ENCODE measurements around the gene POLR2C.

The POLR2C gene

DNA sequence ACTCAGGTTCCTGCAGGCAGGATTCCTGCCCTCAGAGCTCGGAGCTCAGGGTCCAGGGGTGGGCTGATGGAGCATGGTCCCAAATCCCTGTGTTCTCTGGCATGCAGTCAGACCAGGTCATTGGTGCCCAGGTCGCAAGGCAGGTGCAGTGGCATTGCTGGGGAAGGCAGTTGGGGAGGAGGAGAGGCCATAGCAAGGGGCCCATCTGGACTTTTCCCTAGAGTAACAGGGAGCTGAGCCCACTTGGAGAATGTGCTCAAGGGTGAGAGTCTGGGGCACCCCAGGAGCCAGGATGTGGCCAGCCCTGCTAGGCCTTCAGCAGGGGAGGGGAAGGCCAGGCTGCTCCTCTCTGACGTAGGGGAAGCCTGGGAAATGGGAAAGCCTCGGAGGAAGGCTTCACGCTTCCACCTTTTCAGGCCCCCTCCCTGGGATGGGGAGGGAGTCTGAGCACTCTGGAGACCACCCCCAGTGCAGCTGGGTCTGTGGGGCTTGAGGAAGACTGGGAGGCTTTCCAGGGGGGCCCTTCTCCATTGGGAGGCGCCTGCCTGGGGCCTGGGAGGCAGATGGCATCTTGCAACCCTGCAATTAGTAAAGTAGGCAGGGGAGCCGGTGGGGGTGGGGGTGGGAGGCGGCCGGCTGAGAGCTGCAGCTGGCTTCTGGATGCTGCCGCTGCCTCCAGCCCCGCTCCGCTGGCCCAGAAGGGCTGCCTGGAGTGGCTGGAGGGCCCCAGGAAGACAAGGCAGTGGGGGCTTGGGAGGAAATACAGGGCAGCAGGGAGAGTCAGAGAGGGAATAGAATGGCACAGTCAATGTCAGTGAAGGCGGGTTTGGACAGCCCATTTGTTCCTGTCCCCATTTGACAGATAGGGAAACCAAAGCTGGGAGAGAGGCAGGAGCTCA is 44.9 kb downstream of the POLR2C start:
- Mint-ChIP-seq H3K4me1 (no peaks in the 10 kb centered on the region), H3K27ac (no peak overlapping the region), H3K9me3 (no peaks in the 10 kb centered on the region), H3K4me3 (no peak overlapping the region), H3K27me3 (peaks cover 34% of the 10 kb centered on the region), H3K36me3 (no peaks in the 10 kb centered on the region)
- CTCF ChIA-PET, result interaction anchor here (1.0 to 2.4 kb wide), 2 partner anchors 12 kb away, joined by 4 to 16 read pairs; no protein-coding TSS in a partner anchor
- no peak for DNase-seq

GRCh38 chr16:57508035-57508425 is 45.6 kb downstream of the POLR2C start:
- H3K9me3 Mint-ChIP-seq, result no peaks in the 10 kb centered on the region
- peaks cover 32% of the 10 kb centered on the region for H3K27me3 Mint-ChIP-seq
- no peak for DNase-seq
- no peak overlapping the region for H3K27ac Mint-ChIP-seq
- no peaks in the 10 kb centered on the region for H3K36me3 Mint-ChIP-seq
- no peak overlapping the region for H3K4me3 Mint-ChIP-seq
- CTCF ChIA-PET, result interaction anchor here (2.4 kb wide), 1 partner anchor 11 kb away, joined by 16 read pairs; no protein-coding TSS in a partner anchor
- H3K4me1 Mint-ChIP-seq, result no peaks in the 10 kb centered on the region

- Mint-ChIP-seq H3K27me3 (peaks cover 26% of the 10 kb centered on the region), H3K4me1 (no peaks in the 10 kb centered on the region), H3K4me3 (no peak overlapping the region), H3K27ac (no peak overlapping the region), H3K9me3 (no peaks in the 10 kb centered on the region), H3K36me3 (no peaks in the 10 kb centered on the region)
- no peak for DNase-seq
- CTCF ChIA-PET, result interaction anchor here (2.4 kb wide), 2 partner anchors 10 to 11 kb away, joined by 9 to 16 read pairs; no protein-coding TSS in a partner anchor
These were observed 46.9 kb downstream of the POLR2C start for GRCh38 chr16:57509231-57509923.

DNA sequence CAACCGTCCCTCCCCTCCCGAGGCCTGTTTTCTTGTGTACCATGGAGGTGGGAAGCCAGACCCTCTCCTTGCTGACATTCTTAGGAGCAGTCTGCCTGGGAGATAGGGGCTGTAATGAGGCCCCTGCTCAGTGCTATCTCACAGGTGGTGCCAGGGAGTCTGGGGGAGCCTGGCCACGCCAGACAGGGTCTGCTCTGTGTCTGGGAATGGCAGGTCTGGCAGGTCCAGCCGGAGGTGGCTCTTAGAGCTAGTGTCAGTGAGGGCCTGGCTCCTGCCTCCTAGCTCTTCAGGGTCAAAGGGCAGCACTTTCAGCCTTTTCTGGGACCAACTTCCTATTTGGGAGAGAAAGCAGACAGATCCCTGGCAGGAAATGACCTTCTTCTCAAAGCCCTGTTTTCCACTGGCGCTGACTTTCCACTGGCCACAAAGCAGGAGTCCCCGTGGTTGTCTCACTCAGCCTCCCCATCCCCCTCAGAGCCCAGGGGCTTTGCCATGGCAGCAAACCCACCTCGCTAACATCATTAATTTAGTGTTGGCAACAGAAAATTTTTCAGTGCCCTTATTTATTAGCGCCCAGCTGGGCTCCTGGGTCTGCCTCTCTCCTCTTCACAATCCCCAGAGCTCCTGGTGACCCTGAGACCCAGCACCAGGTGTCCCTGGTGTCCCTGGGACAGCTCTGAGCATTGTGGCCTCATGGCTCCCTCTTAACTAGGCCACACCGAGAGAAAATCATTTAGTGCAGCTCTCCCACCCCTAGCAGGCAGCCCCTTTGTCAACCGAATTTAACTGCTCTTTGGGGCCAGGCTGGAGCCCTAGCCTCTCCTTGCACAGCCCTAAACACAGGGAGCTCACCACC is 47.8 kb downstream of the POLR2C start:
- H3K27me3 Mint-ChIP-seq, result peaks cover 18% of the 10 kb centered on the region
- no peak for DNase-seq
- CTCF ChIA-PET, result interaction anchor here (2.4 kb wide), 1 partner anchor 10 kb away, joined by 9 read pairs; no protein-coding TSS in a partner anchor
- H3K27ac Mint-ChIP-seq, result no peak overlapping the region
- H3K4me3 Mint-ChIP-seq, result no peak overlapping the region
- no peaks in the 10 kb centered on the region for H3K4me1 Mint-ChIP-seq
- no peaks in the 10 kb centered on the region for H3K9me3 Mint-ChIP-seq
- H3K36me3 Mint-ChIP-seq, result no peaks in the 10 kb centered on the region

DNA sequence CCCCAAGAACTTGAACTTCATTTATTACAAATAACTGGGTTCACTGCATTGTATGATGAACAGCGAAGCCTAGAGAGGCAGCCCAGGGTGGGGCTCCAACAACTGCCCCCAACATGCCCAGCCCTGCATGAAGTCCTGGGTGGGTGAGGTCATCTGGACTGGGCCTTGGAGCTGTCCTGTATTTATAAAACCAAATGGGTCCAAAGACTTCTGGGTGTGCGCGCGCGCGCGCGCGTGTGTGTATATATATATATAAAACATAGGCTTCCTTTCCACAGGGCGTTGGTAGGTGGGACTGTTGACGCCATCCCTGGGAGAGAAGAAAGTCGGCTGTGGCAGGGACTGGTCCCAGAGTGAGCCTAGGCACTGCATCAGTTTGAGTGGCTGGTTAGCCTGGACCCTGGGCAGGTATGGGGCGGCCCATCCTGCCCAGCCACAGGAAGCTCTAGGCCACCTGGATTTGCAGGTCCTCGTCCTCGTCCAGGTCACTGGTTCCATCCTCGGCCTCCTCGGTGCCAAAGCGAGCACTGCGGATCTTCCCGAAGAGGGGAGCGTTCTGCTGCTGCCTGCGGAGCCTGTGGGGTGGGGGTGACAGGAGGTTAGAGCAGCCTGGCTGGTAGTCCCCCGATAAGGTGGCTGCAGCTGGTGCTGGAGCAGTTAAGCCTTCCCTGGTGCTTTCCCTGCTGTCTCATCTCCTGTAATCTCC is 50.0 kb downstream of the POLR2C start:
- H3K4me3 Mint-ChIP-seq, result no peak overlapping the region
- no peaks in the 10 kb centered on the region for H3K9me3 Mint-ChIP-seq
- no peak for DNase-seq
- H3K27ac Mint-ChIP-seq, result no peak overlapping the region
- CTCF ChIA-PET, result no interaction called here
- no peaks in the 10 kb centered on the region for H3K4me1 Mint-ChIP-seq
- no peaks in the 10 kb centered on the region for H3K36me3 Mint-ChIP-seq
- peaks cover 10% of the 10 kb centered on the region for H3K27me3 Mint-ChIP-seq

DNA sequence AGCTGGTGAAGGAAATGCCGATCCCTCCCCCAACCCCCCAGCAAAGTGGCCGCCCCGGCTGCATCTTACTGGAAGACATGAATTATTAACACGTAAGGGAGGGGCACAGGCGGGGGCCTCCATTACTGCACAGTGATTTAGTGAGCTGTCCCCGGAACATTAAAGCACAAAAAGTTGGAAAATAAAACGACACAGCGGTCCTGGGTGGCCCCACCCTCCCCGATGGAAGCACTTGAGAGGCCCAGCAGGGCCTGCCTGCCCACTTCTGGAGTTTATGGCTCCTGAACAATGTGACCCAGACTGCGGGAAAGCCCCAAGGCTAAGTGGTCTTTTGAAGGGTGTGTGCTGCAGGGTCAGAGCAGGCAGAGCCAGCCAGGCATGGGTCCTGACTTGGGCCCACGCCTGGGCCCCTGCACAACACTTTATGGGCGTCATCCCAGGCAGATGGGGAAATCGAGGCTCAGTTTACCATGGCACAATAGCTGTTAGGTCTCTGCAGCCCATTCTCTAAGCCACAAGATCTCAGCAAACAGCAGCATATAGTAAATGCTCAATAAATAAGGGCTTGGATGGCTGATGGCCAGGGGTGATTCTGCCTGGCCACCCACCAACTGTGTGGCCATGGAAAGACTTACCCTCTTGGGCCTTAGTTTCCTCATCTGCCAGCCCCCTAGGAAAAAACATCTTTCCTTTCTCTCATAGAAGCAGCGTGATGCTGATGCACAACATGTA is 51.1 kb downstream of the POLR2C start:
- H3K27ac Mint-ChIP-seq, result no peak overlapping the region
- peaks cover 9% of the 10 kb centered on the region for H3K27me3 Mint-ChIP-seq
- no peak for DNase-seq
- no peaks in the 10 kb centered on the region for H3K36me3 Mint-ChIP-seq
- H3K4me3 Mint-ChIP-seq, result no peak overlapping the region
- no peaks in the 10 kb centered on the region for H3K9me3 Mint-ChIP-seq
- CTCF ChIA-PET, result interaction anchor here (1.5 to 1.8 kb wide), 2 partner anchors 9 to 94 kb away, joined by 4 to 5 read pairs; no protein-coding TSS in a partner anchor
- H3K4me1 Mint-ChIP-seq, result no peaks in the 10 kb centered on the region

GRCh38 chr16:57514371-57514770 is 51.9 kb downstream of the POLR2C start:
- Mint-ChIP-seq H3K4me1 (no peaks in the 10 kb centered on the region), H3K27me3 (peaks cover 5% of the 10 kb centered on the region), H3K9me3 (no peaks in the 10 kb centered on the region), H3K36me3 (peaks cover 3% of the 10 kb centered on the region), H3K4me3 (no peak overlapping the region), H3K27ac (no peak overlapping the region)
- DNase-seq, result no peak
- CTCF ChIA-PET, result interaction anchor here (1.5 to 1.8 kb wide), 2 partner anchors 8 to 95 kb away, joined by 4 to 5 read pairs; no protein-coding TSS in a partner anchor

GRCh38 chr16:57514791-57515600 is 52.5 kb downstream of the POLR2C start:
- Mint-ChIP-seq H3K4me1 (no peaks in the 10 kb centered on the region), H3K27me3 (peaks cover 3% of the 10 kb centered on the region), H3K4me3 (no peak overlapping the region), H3K27ac (no peak overlapping the region), H3K9me3 (no peaks in the 10 kb centered on the region), H3K36me3 (peaks cover 3% of the 10 kb centered on the region)
- CTCF ChIA-PET, result interaction anchor here (1.5 to 1.8 kb wide), 2 partner anchors 8 to 96 kb away, joined by 4 to 5 read pairs; no protein-coding TSS in a partner anchor
- DNase-seq, result no peak

- no peaks in the 10 kb centered on the region for H3K27me3 Mint-ChIP-seq
- H3K27ac Mint-ChIP-seq, result no peak overlapping the region
- no peak overlapping the region for H3K4me3 Mint-ChIP-seq
- H3K36me3 Mint-ChIP-seq, result peaks cover 3% of the 10 kb centered on the region
- CTCF ChIA-PET, result interaction anchor here (1.6 to 5.3 kb wide), 4 partner anchors 10 to 98 kb away, joined by 5 to 94 read pairs (median 50); partner anchors contain the start of gene POLR2C
- no peaks in the 10 kb centered on the region for H3K4me1 Mint-ChIP-seq
- no peak for DNase-seq
- H3K9me3 Mint-ChIP-seq, result no peaks in the 10 kb centered on the region
These were observed 53.8 kb downstream of the POLR2C start for GRCh38 chr16:57516176-57516725.

GRCh38 chr16:57516773-57517172 is 54.3 kb downstream of the POLR2C start:
- peaks cover 3% of the 10 kb centered on the region for H3K36me3 Mint-ChIP-seq
- no peak for DNase-seq
- H3K9me3 Mint-ChIP-seq, result no peaks in the 10 kb centered on the region
- no peak overlapping the region for H3K4me3 Mint-ChIP-seq
- no peaks in the 10 kb centered on the region for H3K4me1 Mint-ChIP-seq
- CTCF ChIA-PET, result interaction anchor here (1.4 to 5.3 kb wide), 7 partner anchors 9 to 98 kb away, joined by 5 to 94 read pairs (median 18); partner anchors contain the start of genes DOK4 and POLR2C
- H3K27me3 Mint-ChIP-seq, result no peaks in the 10 kb centered on the region
- H3K27ac Mint-ChIP-seq, result no peak overlapping the region

DNA sequence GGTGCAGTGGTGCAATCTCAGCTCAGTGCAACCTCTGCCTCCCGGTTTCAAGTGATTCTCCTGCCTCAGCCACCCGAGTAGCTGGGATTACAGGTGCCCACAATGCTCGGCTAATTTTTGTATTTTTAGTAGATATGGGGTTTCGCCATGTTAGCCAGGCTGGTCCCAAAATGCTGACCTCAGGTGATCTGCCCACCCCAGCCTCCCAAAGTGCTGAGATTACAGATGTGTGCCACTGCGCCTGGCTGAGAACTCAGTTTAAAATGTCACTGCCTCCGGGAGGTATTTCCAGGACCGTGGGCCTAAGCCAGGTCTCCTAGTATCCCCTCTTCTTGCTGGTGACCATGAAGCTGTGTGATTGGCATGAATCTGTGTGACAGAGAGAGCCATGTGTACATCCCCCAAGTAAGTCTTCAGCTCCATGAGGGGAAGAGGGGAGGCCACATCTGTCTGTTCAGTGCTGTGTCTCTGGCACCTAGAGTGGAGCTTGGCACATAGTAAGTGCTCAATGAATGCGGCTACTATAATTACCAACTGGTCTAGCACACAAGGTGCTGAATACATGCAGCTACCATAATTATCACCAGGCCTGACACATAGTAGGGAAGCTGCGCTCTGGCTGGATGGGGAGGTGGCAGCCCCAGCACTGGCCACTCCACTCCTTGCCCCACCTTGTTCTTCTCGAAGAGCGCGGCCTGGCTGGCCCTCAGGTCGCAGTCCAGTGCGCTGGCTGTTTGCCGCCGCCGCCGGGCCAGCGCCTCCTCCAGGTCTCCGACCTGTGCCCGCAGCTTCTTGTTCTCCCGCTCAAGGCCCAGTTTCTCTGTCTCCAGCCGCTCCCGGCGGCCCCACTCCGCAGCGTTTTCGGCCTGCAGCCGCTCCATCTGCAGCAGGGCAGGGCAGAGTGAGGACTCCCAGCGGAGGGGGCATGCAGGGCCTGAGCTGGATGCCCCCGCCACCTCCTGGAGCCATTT is 55.2 kb downstream of the POLR2C start:
- no peak for DNase-seq
- no peak overlapping the region for H3K27ac Mint-ChIP-seq

More for the DNA sequence above, 55.2 kb downstream of the POLR2C start:
- Mint-ChIP-seq H3K4me1 (peaks cover under 1% of the 10 kb centered on the region), H3K36me3 (peaks cover 3% of the 10 kb centered on the region), H3K4me3 (no peak overlapping the region), H3K27me3 (no peaks in the 10 kb centered on the region), H3K9me3 (no peaks in the 10 kb centered on the region)
- CTCF ChIA-PET, result interaction anchor here (1.4 to 5.3 kb wide), 9 partner anchors 8 to 99 kb away, joined by 5 to 94 read pairs (median 18); partner anchors contain the start of genes DOK4 and POLR2C

All from activated naive CD4-positive, alpha-beta T cell treated with anti-CD3 and anti-CD28 coated beads, Interleukin-2, amount 10 ng/mL, durations not matched to agents 7 days and 5 days (primary cell).